Tibial artery (tissue), 4 donors: ENCODE measurements around the gene NUDT4.
A peak's percentile ranks its signal among the peaks of the same experiment; 100 is the strongest.

Experiments used
- DNase-seq, 2 donors: peaks; one replicate each; pipeline ENCODE4 v3.0.0-alpha.2; 2019
- H3K27ac ChIP-seq, 2 donors: fragments of 200-600 bp; sonication (generic) in 1 of 2; 1 replicate in 1 of 2; 2 replicates in 1 of 2; pipeline ENCODE4 v1.5.1; 2018 to 2019; ENCODE audit warnings: mild to moderate bottlenecking in 1 of 2
- H3K27me3 ChIP-seq, 2 donors: fragments of 200-600 bp; sonication (generic) in 1 of 2; one replicate each; pipeline versions ENCODE4 v1.5.1 to v1.6.0; 2016 to 2019
- H3K36me3 ChIP-seq, 3 donors: fragments of 200-600 bp; sonication (generic) in 2 of 3; one replicate each; pipeline ENCODE4 v1.5.1; 2016 to 2019; ENCODE audit warnings: mild to moderate bottlenecking in 2 of 3
- H3K4me1 ChIP-seq, 4 donors: fragments of 200-600 bp; sonication (generic) in 2 of 4; 1 replicate in 3 of 4; 2 replicates in 1 of 4; pipeline ENCODE4 v1.5.1; 2016 to 2019
- H3K4me3 ChIP-seq, 2 donors: fragments of 200-600 bp; sonication (generic) in 1 of 2; 1 replicate in 1 of 2; 2 replicates in 1 of 2; pipeline ENCODE4 v1.5.1; 2018 to 2019; ENCODE audit warnings: mild to moderate bottlenecking in 2 of 2
- H3K9me3 ChIP-seq, 3 donors: fragments of 200-600 bp; sonication (generic) in 1 of 3; one replicate each; pipeline ENCODE4 v1.5.1; 2016 to 2019
- CTCF ChIP-seq, 2 experiments: fragments of 200-600 bp in 1 of 2; fragments of 450-650 bp in 1 of 2; IDR thresholded peaks; one replicate each; pipeline ENCODE4 v1.5.1; 2017 to 2019; ENCODE audit warnings: antibody characterized with exemption in 2 of 2, mild to moderate bottlenecking in 1 of 2, moderate library complexity in 1 of 2
- intact Hi-C: fragments of 100-400 bp; cut with DNase I; formaldehyde crosslinking; loops from one replicate; pipeline ENCODE4 v1.15.0; 2023; ENCODE audit warnings: low total_unique reads

NUDT4 gene

GRCh38 chr12:93338598-93338997, 39.1 kb upstream of the NUDT4 start:
- no peak for DNase-seq
- TF ChIP-seq CTCF (IDR thresholded peaks at IDR 0.05), result no peak
- H3K9me3 ChIP-seq, result no peaks in the 10 kb centered on the region
- no peak overlapping the region for H3K4me3 ChIP-seq
- H3K4me1 ChIP-seq, result peaks cover 0 to 10% (median 7%) of the 10 kb centered on the region in 4 donors
- intact Hi-C loops, result no loop called here
- H3K27me3 ChIP-seq, result no peaks in the 10 kb centered on the region
- H3K27ac ChIP-seq, result no peak overlapping the region
- no peaks in the 10 kb centered on the region for H3K36me3 ChIP-seq

GRCh38 chr12:93339695-93340094, 38.0 kb upstream of the NUDT4 start:
- TF ChIP-seq CTCF (IDR thresholded peaks at IDR 0.05), result no peak
- H3K36me3 ChIP-seq, result no peaks in the 10 kb centered on the region
- H3K9me3 ChIP-seq, result no peaks in the 10 kb centered on the region
- H3K4me3 ChIP-seq, result no peak overlapping the region
- H3K27ac ChIP-seq, result no peak overlapping the region
- no peak for DNase-seq
- no peaks in the 10 kb centered on the region for H3K27me3 ChIP-seq
- H3K4me1 ChIP-seq, result peaks cover 0 to 10% (median 7%) of the 10 kb centered on the region in 4 donors
- intact Hi-C loops, result no loop called here

- no peak overlapping the region for H3K27ac ChIP-seq
- no peak for TF ChIP-seq CTCF (IDR thresholded peaks at IDR 0.05)
- no peaks in the 10 kb centered on the region for H3K27me3 ChIP-seq
- H3K4me1 ChIP-seq, result peaks cover 0 to 4% (median 4%) of the 10 kb centered on the region in 4 donors
- no peaks in the 10 kb centered on the region for H3K9me3 ChIP-seq
- H3K4me3 ChIP-seq, result no peak overlapping the region
- no peak for DNase-seq
- intact Hi-C loops, result no loop called here
- H3K36me3 ChIP-seq, result no peaks in the 10 kb centered on the region
Measured at GRCh38 chr12:93341409-93342049, 36.2 kb upstream of the NUDT4 start.

GRCh38 chr12:93347054-93347785, 30.5 kb upstream of the NUDT4 start:
- Histone ChIP-seq H3K36me3 (no peaks in the 10 kb centered on the region), H3K9me3 (no peaks in the 10 kb centered on the region), H3K4me3 (no peak overlapping the region), H3K4me1 (peaks cover 0 to 9% (median 0%) of the 10 kb centered on the region in 4 donors), H3K27ac (no peak overlapping the region), H3K27me3 (no peaks in the 10 kb centered on the region)
- no peak for TF ChIP-seq CTCF (IDR thresholded peaks at IDR 0.05)
- intact Hi-C loops, result no loop called here
- no peak for DNase-seq

- intact Hi-C loops, result no loop called here
- DNase-seq, result no peak
- peaks cover 0 to 9% (median 0%) of the 10 kb centered on the region in 4 donors for H3K4me1 ChIP-seq
- H3K36me3 ChIP-seq, result no peaks in the 10 kb centered on the region
- H3K9me3 ChIP-seq, result no peaks in the 10 kb centered on the region
- no peak overlapping the region for H3K4me3 ChIP-seq
- H3K27me3 ChIP-seq, result no peaks in the 10 kb centered on the region
- H3K27ac ChIP-seq, result peak overlapping the region in 1 of 2 donors; percentile 8
- TF ChIP-seq CTCF (IDR thresholded peaks at IDR 0.05), result no peak
Measured at GRCh38 chr12:93348575-93349435, 28.9 kb upstream of the NUDT4 start.
